GM23338 (cell line): ENCODE measurements around the gene PSMB10.

ENCODE experiments used
- CREB1 ChIP-seq: fragments of 250-450 bp; sonication (Bioruptor Pico); IDR thresholded peaks from 2 replicates; pipeline ENCODE4 v1.5.0; 2020; ENCODE audit warnings: low read depth, mild to moderate bottlenecking, moderate library complexity
- CTCF ChIP-seq, 2 experiments: fragments of 200-600 bp in 1 of 2; sonication (generic) in 1 of 2; conservative IDR thresholded peaks; 2 replicates each; pipeline versions ENCODE4 v1.5.1 to v1.6.1; 2016 to 2017; ENCODE audit warnings: antibody characterized with exemption in 2 of 2, low read depth in 2 of 2, mild to moderate bottlenecking in 2 of 2, moderate library complexity in 1 of 2
- ETS1 ChIP-seq: IDR thresholded peaks from 2 replicates; pipeline ENCODE4 v1.6.1; 2016; ENCODE audit warnings: antibody characterized with exemption
- EZH2 ChIP-seq: fragments of 200-600 bp; sonication (generic); IDR thresholded peaks from one replicate; pipeline ENCODE4 v1.8.0; 2017; ENCODE audit warnings: antibody characterized with exemption, mild to moderate bottlenecking, low read depth; ENCODE audit not compliant: unreplicated experiment
- EZH2phosphoT487 ChIP-seq: fragments of 200-600 bp; sonication (generic); IDR thresholded peaks from one replicate; pipeline ENCODE4 v1.8.1; 2018; ENCODE audit warnings: antibody characterized with exemption; ENCODE audit not compliant: unreplicated experiment
- JUNB ChIP-seq: IDR thresholded peaks from one replicate; pipeline ENCODE4 v1.6.1; 2016; ENCODE audit warnings: antibody characterized with exemption; ENCODE audit not compliant: unreplicated experiment
- POLR2AphosphoS5 ChIP-seq: IDR thresholded peaks from 2 replicates; pipeline ENCODE4 v1.6.1; 2016; ENCODE audit warnings: antibody characterized with exemption, low read depth
- REST ChIP-seq: IDR thresholded peaks from one replicate; pipeline ENCODE4 v1.6.1; 2018; ENCODE audit warnings: antibody characterized with exemption; ENCODE audit not compliant: unreplicated experiment
- STAT1 ChIP-seq: IDR thresholded peaks from one replicate; pipeline ENCODE4 v1.6.1; 2016; ENCODE audit warnings: antibody characterized with exemption; ENCODE audit not compliant: unreplicated experiment
- ZNF331 ChIP-seq: fragments of 250-450 bp; sonication (Bioruptor Pico); IDR thresholded peaks from 2 replicates; pipeline ENCODE4 v1.5.0; 2020; ENCODE audit warnings: low read depth, mild to moderate bottlenecking, moderate library complexity
- ZNF462 ChIP-seq: fragments of 250-450 bp; sonication (Bioruptor Pico); IDR thresholded peaks from 2 replicates; pipeline ENCODE4 v1.5.0; 2020; ENCODE audit warnings: mild to moderate bottlenecking, moderate library complexity

- TF ChIP-seq CTCF (conservative IDR thresholded peaks at IDR 0.05; ENCODE audit: low read depth in 2 of 2) (no peak), ZNF331 (no peak), POLR2AphosphoS5 (no peak; the same call in 1 of the 2 replicates), EZH2phosphoT487 (no peak), STAT1 (no peak), EZH2 (no peak), REST (no peak), JUNB (no peak), ETS1 (no peak), CREB1 (CRISPR knock-in tag) (no peak), ZNF462 (no peak)
Observed at GRCh38 chr16:67945392-67945933, 8.8 kb upstream of the PSMB10 start.
